Measurements from ENCODE around the gene ACER2. TPM values are rescaled to one million over a fixed set of nuclear protein-coding genes. Genes with fewer than 3 reads are reported as not detected.
A peak's percentile ranks its signal among the peaks of the same experiment; 100 is the strongest.
"Not testable (repeated sequence)": the region's sequence is repeated elsewhere in the genome, so short reads cannot be mapped to it uniquely, and the experiment has no call there.

The ACER2 gene
- total RNA-seq, 1 experiment from 2014 or later: 8.8 TPM

GRCh38 chr9:19410195-19410503 lies 1.3 kb downstream of the ACER2 start:
- POLR2A ChIA-PET: no interaction called here
- no peaks in the 10 kb centered on the region for H3K9me3 Mint-ChIP-seq
- CTCF ChIA-PET: interaction anchor here (3.8 kb wide), 1 partner anchor 55 kb away, joined by 19 read pairs; no protein-coding TSS in a partner anchor
- no peak for DNase-seq (ENCODE audit: low spot score)
- H3K4me1 Mint-ChIP-seq: peaks cover 29% of the 10 kb centered on the region
- H3K36me3 Mint-ChIP-seq: peaks cover 7% of the 10 kb centered on the region; the same call in 1 of the 2 replicates
- peak overlapping the region; percentile 98 for H3K4me3 Mint-ChIP-seq
- ATAC-seq: no peak
- H3K27me3 Mint-ChIP-seq (ENCODE audit: low read depth): peaks cover 17% of the 10 kb centered on the region
- no peak overlapping the region for H3K27ac Mint-ChIP-seq
- TF ChIP-seq ZNF416 (CRISPR knock-in tag; IDR thresholded peaks at IDR 0.05): no peak
- TF ChIP-seq NR3C1 (CRISPR knock-in tag; conservative IDR thresholded peaks at IDR 0.05; ENCODE audit: low read depth): no peak
- TF ChIP-seq SMAD3 (CRISPR knock-in tag; IDR thresholded peaks at IDR 0.05; ENCODE audit: borderline replicate concordance): no peak

DNA sequence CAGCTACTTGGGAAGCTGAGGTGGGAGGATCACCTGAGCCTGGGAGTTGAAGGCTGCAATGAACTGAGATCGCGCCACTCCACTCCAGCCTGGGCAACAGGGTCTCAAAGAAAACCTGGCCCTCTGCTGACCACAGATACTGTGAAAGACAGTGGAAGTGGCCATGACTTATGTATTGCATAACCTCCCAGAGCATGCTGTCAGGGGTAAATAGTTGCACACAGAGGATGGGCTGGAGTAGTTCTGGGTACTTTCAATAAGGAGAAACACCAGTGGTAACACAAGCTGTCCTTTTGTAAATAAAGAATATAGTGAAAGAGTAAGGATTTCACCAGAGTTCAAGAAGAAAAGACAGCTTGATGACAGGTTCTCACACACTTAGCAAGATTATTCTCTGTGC lies 1.8 kb downstream of the ACER2 start:
- H3K36me3 Mint-ChIP-seq: peaks cover 7% of the 10 kb centered on the region; the same call in 1 of the 2 replicates
- ChIA-PET CTCF (interaction anchor here (1.0 to 3.8 kb wide), 2 partner anchors 47 to 54 kb away, joined by 3 to 19 read pairs; no protein-coding TSS in a partner anchor), POLR2A (no interaction called here)
- no peaks in the 10 kb centered on the region for H3K9me3 Mint-ChIP-seq
- ATAC-seq (no peak), DNase-seq (ENCODE audit: low spot score) (no peak)
- H3K4me3 Mint-ChIP-seq: peak overlapping the region; percentile 98
- H3K27ac Mint-ChIP-seq: no peak overlapping the region
- H3K27me3 Mint-ChIP-seq (ENCODE audit: low read depth): peaks cover 17% of the 10 kb centered on the region
- TF ChIP-seq, protein P1, sequence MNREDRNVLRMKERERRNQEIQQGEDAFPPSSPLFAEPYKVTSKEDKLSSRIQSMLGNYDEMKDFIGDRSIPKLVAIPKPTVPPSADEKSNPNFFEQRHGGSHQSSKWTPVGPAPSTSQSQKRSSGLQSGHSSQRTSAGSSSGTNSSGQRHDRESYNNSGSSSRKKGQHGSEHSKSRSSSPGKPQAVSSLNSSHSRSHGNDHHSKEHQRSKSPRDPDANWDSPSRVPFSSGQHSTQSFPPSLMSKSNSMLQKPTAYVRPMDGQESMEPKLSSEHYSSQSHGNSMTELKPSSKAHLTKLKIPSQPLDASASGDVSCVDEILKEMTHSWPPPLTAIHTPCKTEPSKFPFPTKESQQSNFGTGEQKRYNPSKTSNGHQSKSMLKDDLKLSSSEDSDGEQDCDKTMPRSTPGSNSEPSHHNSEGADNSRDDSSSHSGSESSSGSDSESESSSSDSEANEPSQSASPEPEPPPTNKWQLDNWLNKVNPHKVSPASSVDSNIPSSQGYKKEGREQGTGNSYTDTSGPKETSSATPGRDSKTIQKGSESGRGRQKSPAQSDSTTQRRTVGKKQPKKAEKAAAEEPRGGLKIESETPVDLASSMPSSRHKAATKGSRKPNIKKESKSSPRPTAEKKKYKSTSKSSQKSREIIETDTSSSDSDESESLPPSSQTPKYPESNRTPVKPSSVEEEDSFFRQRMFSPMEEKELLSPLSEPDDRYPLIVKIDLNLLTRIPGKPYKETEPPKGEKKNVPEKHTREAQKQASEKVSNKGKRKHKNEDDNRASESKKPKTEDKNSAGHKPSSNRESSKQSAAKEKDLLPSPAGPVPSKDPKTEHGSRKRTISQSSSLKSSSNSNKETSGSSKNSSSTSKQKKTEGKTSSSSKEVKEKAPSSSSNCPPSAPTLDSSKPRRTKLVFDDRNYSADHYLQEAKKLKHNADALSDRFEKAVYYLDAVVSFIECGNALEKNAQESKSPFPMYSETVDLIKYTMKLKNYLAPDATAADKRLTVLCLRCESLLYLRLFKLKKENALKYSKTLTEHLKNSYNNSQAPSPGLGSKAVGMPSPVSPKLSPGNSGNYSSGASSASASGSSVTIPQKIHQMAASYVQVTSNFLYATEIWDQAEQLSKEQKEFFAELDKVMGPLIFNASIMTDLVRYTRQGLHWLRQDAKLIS (CRISPR knock-in tag; IDR thresholded peaks at IDR 0.05; ENCODE audit: borderline replicate concordance): no peak
- TF ChIP-seq, protein P2, sequence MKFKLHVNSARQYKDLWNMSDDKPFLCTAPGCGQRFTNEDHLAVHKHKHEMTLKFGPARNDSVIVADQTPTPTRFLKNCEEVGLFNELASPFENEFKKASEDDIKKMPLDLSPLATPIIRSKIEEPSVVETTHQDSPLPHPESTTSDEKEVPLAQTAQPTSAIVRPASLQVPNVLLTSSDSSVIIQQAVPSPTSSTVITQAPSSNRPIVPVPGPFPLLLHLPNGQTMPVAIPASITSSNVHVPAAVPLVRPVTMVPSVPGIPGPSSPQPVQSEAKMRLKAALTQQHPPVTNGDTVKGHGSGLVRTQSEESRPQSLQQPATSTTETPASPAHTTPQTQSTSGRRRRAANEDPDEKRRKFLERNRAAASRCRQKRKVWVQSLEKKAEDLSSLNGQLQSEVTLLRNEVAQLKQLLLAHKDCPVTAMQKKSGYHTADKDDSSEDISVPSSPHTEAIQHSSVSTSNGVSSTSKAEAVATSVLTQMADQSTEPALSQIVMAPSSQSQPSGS (CRISPR knock-in tag; IDR thresholded peaks at IDR 0.05; ENCODE audit: borderline replicate concordance, low read depth): no peak
- peaks cover 29% of the 10 kb centered on the region for H3K4me1 Mint-ChIP-seq

- ChIA-PET POLR2A (no interaction called here), CTCF (interaction anchor here (1.0 to 3.8 kb wide), 2 partner anchors 46 to 53 kb away, joined by 3 to 19 read pairs; no protein-coding TSS in a partner anchor)
- TF ChIP-seq OVOL2 (CRISPR knock-in tag; IDR thresholded peaks at IDR 0.05; ENCODE audit: borderline replicate concordance) (no peak), KAT7 (CRISPR knock-in tag; IDR thresholded peaks at IDR 0.05; ENCODE audit: borderline replicate concordance) (no peak), CREM (CRISPR knock-in tag; IDR thresholded peaks at IDR 0.05) (no peak), NR3C1 (CRISPR knock-in tag; conservative IDR thresholded peaks at IDR 0.05; ENCODE audit: low read depth) (no peak), GTF2I (CRISPR knock-in tag; conservative IDR thresholded peaks at IDR 0.05) (no peak), CDX4 (CRISPR knock-in tag; IDR thresholded peaks at IDR 0.05; ENCODE audit: borderline replicate concordance) (no peak), STAT6 (CRISPR knock-in tag; conservative IDR thresholded peaks at IDR 0.05; ENCODE audit: low read depth) (no peak)
- TF ChIP-seq, protein P3, sequence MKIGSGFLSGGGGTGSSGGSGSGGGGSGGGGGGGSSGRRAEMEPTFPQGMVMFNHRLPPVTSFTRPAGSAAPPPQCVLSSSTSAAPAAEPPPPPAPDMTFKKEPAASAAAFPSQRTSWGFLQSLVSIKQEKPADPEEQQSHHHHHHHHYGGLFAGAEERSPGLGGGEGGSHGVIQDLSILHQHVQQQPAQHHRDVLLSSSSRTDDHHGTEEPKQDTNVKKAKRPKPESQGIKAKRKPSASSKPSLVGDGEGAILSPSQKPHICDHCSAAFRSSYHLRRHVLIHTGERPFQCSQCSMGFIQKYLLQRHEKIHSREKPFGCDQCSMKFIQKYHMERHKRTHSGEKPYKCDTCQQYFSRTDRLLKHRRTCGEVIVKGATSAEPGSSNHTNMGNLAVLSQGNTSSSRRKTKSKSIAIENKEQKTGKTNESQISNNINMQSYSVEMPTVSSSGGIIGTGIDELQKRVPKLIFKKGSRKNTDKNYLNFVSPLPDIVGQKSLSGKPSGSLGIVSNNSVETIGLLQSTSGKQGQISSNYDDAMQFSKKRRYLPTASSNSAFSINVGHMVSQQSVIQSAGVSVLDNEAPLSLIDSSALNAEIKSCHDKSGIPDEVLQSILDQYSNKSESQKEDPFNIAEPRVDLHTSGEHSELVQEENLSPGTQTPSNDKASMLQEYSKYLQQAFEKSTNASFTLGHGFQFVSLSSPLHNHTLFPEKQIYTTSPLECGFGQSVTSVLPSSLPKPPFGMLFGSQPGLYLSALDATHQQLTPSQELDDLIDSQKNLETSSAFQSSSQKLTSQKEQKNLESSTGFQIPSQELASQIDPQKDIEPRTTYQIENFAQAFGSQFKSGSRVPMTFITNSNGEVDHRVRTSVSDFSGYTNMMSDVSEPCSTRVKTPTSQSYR (CRISPR knock-in tag; IDR thresholded peaks at IDR 0.05): no peak
- DNase-seq (ENCODE audit: low spot score): no peak
- H3K36me3 Mint-ChIP-seq: peaks cover 7% of the 10 kb centered on the region; the same call in 1 of the 2 replicates
- no peak overlapping the region for H3K4me3 Mint-ChIP-seq
- no peak overlapping the region for H3K27ac Mint-ChIP-seq
- no peak for ATAC-seq
- no peaks in the 10 kb centered on the region for H3K9me3 Mint-ChIP-seq
- H3K27me3 Mint-ChIP-seq (ENCODE audit: low read depth): peaks cover 17% of the 10 kb centered on the region
- peaks cover 29% of the 10 kb centered on the region for H3K4me1 Mint-ChIP-seq
These were observed 2.5 kb downstream of the ACER2 start for GRCh38 chr9:19411316-19411715.

DNA sequence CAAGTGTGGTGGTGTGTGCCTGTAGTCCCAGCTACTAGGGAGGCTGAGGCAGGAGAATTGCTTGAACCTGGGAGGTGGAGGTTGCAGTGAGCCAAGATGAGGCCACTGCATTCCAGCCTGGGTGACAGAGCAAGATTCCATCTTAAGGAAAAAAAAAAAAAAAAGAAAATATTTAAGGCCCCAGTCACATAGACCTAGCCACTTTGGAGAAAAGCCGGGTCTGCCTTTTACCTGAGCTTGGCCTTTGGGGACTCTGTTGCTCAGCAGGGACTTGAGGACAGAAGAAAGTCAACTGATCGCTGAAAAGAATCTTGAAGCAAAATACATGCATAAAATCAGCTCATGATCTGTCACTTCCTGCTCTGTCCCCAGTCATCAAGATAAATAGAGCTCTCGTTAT lies 4.6 kb downstream of the ACER2 start:
- CTCF ChIA-PET: interaction anchor here (0.6 to 2.8 kb wide), 5 partner anchors 10 to 365 kb away, joined by 3 to 13 read pairs (median 4); partner anchors contain the start of gene RRAGA
- POLR2A ChIA-PET; ATAC-seq; H3K9me3 Mint-ChIP-seq; DNase-seq (ENCODE audit: low spot score); H3K4me3 Mint-ChIP-seq; H3K27ac Mint-ChIP-seq; H3K27me3 Mint-ChIP-seq (ENCODE audit: low read depth): not testable (repeated sequence)
- Mint-ChIP-seq H3K4me1 (peaks cover 25% of the 10 kb centered on the region), H3K36me3 (peaks cover 25% of the 10 kb centered on the region)
